MV-4-11 (cell line): Measurements from ENCODE around the gene SLC39A10.

Experiments used
- DNase-seq: peaks from one replicate; lab custom pipeline; 2025; lab: John Stamatoyannopoulos, UW

The SLC39A10 gene

GRCh38 chr2:195730912-195731311, 73.9 kb downstream of the SLC39A10 start:
- DNase-seq, result no peak

GRCh38 chr2:195732574-195732973, 75.5 kb downstream of the SLC39A10 start:
- DNase-seq, result no peak

- peak; percentile 16 for DNase-seq
These were observed 76.8 kb downstream of the SLC39A10 start for GRCh38 chr2:195733831-195734230.

- DNase-seq, result no peak
These were observed 77.4 kb downstream of the SLC39A10 start for GRCh38 chr2:195734395-195734794.

- no peak for DNase-seq
These were observed 77.9 kb downstream of the SLC39A10 start for GRCh38 chr2:195734931-195735330.

- DNase-seq, result no peak
These were observed 78.3 kb downstream of the SLC39A10 start for GRCh38 chr2:195735347-195735746.

GRCh38 chr2:195737511-195738325, 80.7 kb downstream of the SLC39A10 start:
- no peak for DNase-seq

GRCh38 chr2:195741191-195741590, 84.2 kb downstream of the SLC39A10 start:
- no peak for DNase-seq

- no peak for DNase-seq
These were observed 99.4 kb downstream of the SLC39A10 start for GRCh38 chr2:195756218-195756942.

GRCh38 chr2:195758846-195759245, 101.8 kb downstream of the SLC39A10 start:
- no peak for DNase-seq

- DNase-seq, result no peak
These were observed 102.9 kb downstream of the SLC39A10 start for GRCh38 chr2:195759877-195760276.

GRCh38 chr2:195763866-195764265, 106.8 kb downstream of the SLC39A10 start:
- DNase-seq, result no peak

- DNase-seq, result no peak
These were observed 109.7 kb downstream of the SLC39A10 start for GRCh38 chr2:195766691-195767090.

GRCh38 chr2:195768431-195768830, 111.4 kb downstream of the SLC39A10 start:
- no peak for DNase-seq

- DNase-seq, result no peak
These were observed 112.9 kb downstream of the SLC39A10 start for GRCh38 chr2:195769975-195770374.

- no peak for DNase-seq
These were observed 122.5 kb downstream of the SLC39A10 start for GRCh38 chr2:195779491-195779890.

- no peak for DNase-seq
These were observed 125.1 kb downstream of the SLC39A10 start for GRCh38 chr2:195782156-195782555.
